GM11168 (cell line): ENCODE data around the gene PAGE2.
"Not testable (repeated sequence)": the region's sequence is repeated elsewhere in the genome, so short reads cannot be mapped to it uniquely, and the experiment has no call there.

Experiments used
- in situ Hi-C: fragments of 300-500 bp; cut with MboI; formaldehyde crosslinking; loops from one replicate; pipeline ENCODE4 v1.12.0; 2022; ENCODE audit warnings: low sequenced_read_pairs; ENCODE audit not compliant: unreplicated experiment

The PAGE2 gene, protein sequence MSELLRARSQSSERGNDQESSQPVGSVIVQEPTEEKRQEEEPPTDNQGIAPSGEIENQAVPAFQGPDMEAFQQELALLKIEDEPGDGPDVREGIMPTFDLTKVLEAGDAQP

DNA sequence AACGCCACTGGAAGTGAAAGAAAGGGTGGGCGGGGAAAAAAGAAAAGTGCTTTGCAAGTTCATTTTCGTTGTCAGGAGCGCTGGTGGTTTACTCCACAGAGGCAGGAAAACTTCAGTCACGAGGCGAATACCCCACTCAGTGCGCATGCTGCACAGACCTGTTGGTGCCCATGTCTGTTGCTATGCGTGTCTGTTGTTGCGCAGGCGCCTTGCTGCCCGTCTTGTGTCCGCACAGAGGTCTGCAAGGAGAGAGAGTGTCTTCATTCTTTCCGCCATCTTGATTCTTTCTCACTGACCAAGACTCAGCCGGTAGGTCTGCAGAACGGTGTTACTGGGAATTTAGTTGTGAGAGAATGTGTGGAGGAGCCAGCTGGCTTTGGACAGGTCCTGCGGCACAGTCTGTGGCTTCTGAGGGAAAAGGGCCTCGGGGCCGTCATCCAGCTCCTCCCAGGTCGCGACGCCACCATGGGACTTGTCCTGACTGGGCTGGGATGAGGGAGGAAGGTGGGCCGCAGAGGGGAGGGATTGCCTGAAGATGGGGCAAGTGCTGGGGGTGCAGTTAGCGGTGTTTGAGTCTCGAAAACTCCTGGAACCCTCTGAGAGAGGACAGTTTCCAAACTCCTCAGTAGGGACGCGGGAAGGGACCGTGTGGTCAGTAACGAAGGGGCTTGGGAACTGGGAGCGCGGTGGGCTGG lies at the start of gene PAGE2:
TSS of gene PAGE2 (plus strand) at position 224 of the 695 bp plus-strand sequence. CDS start 1,003 bp downstream, outside the sequence.
- in situ Hi-C loops = no loop called here

DNA sequence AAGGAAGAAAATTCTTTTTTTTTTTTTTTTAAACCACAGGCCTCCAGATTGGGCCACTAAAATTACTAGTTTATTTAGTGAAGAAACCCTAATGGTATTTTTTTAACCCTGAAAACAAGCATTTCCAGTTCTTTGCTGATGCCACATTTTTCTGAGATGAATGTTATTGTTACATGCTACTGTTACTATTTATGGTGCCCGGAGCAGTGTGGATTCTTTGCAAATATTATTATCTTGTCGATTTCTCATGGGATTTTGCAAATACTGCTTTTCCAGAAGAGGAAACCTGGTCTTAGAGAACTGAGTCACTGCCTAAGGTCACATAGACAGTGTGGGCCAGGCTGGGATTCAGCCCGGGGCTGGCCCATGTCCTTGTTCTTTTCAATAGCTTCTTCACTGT lies 49.3 kb upstream of the PAGE2 start:
- in situ Hi-C loops = no loop called here

DNA sequence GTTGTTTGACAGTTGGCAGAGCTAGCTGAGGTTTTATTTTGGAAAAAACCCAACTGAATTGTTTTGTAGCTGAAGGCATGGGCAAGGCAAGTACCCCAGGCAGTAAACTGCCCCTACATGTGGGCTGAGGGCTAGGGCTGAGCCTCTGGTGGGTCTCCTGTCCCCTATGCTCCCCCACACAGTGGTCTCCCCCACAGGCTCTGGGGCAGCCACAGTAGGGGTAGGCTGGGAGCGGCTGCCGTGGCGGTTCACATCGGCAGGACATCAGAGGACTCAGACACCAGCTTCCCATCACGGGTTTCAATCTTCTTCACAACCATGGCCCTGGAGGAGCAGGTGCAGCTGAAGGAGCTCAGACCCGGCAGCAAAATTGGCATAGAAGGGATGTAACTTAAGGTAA lies 47.3 kb upstream of the PAGE2 start:
- in situ Hi-C loops = no loop called here

DNA sequence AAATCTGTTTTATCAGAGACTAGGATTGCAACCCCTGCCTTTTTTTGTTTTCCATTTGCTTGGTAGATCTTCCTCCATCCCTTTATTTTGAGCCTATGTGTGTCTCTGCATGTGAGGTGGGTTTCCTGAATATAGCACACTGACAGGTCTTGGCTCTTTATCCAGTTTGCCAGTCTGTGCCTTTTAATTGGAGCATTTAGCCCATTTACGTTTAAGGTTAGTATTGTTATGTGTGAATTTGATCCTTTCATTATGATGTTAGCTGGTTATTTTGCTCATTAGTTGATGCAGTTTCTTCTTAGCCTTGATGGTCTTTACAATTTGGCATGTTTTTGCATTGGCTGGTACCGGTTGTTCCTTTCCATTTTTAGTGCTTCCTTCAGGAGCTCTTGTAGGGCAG lies 38.2 kb upstream of the PAGE2 start:
- in situ Hi-C loops = not testable (repeated sequence)

DNA sequence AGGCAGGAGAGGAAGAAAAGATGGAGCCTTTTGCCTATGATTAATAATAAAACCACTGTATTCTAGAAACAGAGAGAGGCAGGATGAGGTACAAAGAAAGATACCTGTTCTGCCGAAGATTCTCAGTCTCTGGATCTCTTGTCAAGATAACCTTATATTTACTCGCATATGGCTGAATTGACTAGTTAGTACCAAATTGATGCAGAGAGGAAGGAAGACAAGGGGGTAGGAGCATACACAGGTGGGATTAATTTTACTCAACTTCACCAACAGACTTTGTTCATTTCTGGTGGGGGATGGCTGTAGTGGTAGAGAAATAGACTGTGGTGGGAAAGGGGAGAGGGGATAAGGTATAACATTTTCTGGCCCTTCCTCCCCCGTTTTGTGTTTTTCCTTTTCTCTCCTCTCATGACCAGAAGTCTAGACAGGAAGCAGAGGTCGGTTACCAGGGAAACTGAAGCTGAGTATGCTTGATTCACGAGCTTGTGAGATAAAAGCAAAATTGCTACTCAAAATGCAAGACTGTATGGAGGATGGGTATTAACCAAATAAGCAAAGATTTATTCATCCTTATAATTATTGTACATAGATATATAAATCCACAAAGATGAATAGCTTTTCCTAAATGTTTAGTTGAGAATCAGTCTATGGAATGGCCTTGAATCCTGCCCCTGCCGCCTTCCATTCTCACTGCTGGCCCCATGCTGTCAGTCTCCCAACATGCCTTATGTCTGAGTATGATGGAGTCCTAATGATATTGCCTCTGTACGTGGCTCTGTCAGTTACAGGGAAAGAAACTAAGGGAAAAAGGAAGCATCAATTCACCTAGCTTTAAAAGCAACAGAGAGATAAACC lies 31.8 kb upstream of the PAGE2 start:
- in situ Hi-C loops = no loop called here

DNA sequence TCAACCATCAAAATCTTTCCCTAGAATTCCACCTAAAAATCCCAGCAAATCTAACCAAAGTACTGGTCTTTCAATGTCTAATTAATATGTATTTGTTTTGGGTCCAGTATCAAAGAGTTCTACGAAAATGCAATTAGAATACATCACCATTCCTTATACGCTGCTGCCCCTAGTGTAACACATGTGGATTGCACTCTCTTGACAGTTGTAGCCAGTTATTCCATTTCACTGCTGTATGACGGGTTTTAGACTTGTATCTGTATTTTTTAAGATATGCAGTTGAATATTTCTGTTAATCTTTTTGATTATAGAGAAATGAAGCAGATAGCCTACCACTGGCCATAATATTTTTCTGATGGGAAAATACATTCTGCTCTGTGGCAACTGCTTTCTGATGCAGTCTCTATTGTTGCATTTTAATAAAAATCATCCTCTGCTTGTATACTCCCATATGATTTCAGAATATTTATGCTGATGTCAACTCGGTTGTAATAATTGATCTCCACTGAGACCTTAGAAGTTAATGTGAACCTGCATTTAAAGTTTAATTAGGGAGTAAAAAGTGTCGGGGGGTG lies 31.1 kb upstream of the PAGE2 start:
- in situ Hi-C loops = no loop called here

DNA sequence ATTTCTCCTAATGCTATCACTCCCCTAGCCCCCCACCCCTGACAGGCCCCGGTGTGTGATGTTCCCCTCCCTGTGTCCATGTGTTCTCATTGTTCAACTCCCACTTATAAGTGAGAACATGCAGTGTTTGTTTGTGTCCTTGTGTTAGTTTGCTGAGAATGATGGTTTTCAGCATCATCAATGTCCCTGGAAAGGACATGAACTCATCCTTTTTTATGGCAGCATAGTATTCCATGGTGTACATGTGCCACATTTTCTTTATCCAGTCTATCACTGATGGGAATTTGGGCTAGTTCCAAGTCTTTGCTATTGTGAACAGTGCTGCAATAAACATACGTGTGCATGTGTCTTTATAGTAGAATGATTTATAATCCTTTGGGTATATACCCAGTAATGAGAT lies 21.6 kb upstream of the PAGE2 start:
- in situ Hi-C loops = not testable (repeated sequence)

DNA sequence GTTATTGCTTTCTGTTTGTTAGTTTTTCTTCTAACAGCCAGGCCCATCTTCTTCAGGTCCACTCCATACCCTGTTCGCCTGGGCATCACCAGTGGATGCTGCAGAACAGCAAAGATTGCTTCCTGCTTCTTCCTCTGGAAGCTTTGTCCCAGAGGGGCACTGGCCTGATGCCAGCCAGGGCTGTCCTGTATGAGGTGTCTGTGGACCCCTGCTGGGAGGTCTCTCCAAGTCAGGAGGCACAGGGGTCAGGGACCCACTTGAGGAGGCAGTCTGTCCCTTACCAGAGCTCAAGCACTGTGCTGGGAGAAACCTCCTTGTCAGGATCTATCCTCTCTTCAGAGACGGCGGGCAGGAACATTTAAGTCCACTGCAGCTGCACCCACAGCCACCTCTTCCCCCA lies 16.5 kb upstream of the PAGE2 start:
- in situ Hi-C loops = no loop called here

DNA sequence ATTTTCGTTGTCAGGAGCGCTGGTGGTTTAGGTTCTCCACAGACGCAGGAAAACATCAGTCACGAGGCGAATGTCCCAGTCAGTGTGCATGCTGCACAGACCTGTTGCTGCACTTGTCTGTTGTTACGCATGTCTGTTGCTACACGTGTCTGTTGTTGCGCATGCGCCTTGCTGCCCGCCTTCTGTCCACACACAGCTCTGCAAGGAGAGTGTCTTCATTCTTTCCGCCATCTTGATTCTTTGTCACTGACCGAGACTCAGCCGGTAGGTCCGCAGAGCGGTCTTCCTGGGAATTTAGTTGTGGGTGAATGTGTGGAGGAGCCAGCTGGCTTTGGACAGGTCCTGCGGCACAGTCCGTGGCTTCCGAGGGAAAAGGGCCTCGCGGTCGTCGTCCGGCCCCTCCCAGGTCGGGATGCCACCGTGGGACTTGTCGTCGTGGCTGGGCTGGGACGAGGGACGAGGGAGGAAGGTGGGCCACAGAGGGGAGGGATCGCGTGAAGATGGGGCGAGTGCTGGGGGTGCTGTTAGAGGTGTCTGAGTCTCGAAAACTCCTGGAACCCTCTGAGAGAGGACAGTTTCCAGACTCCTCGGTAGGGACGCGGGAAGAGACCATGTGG lies 13.9 kb upstream of the PAGE2 start, which contains the start of gene PAGE2B:
TSS of gene PAGE2B (plus strand) at position 180 of the 617 bp plus-strand sequence. CDS start 1,012 bp downstream, outside the sequence.
- in situ Hi-C loops = no loop called here

DNA sequence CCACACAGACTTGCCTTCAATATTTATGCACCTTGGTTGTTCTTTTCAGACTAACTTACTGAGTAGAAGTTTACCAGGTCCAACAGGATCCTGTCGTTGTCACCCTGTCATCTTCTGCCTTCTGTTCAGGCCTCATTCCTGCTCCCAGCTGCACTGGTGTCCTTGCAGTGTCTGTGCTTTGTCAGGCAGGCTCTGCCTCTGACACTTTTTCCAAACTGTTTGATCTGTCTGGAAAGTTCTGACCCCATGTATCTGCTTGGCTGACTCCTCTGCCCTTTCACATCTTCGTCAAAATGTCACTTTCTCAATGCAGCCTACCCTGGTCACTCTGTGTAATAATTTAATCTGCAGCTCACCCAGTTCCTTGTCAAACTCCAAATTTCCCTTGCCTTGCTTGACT lies 9.9 kb downstream of the PAGE2 start:
- in situ Hi-C loops = no loop called here

DNA sequence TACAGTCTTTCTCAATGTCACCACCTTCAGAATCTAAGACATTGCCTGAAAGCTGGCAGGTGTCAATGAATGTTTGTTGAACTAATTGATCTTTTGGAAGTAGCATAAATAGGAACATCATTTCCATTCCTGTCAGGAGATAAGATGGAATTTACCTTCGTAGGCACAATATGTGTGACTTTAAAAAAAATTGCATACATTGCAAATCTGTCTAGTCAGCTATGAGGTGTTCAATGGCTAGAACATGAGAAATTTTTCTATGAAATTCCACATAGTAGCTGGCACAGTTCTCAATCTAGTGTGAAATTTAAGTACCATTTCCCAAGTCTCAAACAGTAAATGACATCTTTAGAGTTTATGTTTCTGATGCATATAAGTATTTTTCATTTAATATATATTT lies 10.3 kb downstream of the PAGE2 start:
- in situ Hi-C loops = no loop called here

DNA sequence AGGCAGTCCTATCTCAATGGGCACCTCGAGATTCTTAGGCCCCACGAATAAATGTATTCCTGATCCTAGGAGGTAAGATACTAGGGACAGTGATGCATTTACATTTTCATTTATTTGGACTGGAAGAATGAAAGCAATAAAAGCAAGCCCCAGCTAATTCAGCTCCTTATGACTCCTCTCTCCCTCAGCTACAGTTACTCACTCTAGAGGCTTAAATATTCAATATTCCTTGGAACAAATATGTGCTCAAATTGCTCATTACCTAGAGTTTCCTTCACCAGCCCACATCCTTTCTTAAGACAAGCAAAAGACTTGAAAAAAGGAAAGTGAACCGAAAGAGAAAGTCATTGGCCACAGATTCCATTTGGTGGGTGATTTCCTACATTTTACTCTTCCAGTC lies 13.9 kb downstream of the PAGE2 start:
- in situ Hi-C loops = no loop called here

DNA sequence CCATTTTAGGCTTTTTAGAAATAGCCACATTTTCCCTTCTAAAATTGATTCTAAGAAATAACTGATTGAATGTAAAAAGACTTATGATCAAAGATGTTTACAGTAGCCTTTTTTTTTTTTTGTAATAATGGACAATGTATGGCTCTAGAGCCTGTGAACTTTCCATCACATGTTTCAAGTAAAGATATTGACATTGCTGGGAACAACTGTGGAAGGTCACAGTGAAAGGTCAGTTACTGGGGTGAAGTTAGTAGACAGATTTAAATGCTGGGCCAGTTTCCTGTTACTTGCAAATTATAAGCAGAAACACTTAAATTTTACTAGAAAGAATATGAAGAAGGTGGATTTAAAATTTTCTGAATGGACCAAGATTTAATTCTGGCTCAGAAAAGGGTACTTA lies 18.4 kb downstream of the PAGE2 start:
- in situ Hi-C loops = no loop called here

DNA sequence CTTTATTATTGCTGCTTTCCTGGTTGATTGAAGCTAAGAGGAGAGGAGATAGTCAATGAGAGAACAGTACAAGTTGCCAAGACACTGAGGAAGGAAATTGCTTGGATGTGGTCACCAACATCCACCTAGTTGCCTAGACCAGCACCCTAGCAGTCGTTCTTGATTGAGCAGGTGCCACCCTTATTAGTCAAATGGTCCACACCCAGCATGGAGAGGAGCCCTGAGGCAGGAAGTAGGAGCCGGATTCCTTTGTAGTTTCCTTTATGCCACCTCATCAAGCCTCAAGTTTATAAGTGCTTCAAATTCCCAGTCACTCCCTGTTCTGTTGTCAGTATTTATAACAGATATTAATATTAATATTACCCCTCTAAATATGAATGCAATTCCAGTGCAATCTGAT lies 19.1 kb downstream of the PAGE2 start:
- in situ Hi-C loops = no loop called here

DNA sequence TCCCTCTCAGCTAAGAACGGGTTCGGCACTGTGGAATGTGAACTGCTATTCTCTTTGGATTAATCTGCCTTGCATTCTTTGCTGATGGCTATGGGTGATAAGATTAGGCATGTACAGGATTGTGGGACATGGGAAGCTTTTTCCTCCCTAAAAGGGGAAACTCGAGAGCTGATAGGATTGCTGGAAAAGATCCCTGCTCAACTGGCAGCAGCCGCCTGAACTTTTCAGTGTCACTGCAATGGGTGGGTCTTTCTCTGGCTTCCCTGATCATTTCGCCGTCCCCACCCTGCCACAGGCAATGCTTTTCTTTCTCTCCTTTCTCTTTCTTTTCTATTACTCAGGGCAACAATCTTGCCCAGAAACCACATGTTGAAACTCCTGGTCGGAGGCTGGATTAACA lies 20.5 kb downstream of the PAGE2 start:
- in situ Hi-C loops = no loop called here

DNA sequence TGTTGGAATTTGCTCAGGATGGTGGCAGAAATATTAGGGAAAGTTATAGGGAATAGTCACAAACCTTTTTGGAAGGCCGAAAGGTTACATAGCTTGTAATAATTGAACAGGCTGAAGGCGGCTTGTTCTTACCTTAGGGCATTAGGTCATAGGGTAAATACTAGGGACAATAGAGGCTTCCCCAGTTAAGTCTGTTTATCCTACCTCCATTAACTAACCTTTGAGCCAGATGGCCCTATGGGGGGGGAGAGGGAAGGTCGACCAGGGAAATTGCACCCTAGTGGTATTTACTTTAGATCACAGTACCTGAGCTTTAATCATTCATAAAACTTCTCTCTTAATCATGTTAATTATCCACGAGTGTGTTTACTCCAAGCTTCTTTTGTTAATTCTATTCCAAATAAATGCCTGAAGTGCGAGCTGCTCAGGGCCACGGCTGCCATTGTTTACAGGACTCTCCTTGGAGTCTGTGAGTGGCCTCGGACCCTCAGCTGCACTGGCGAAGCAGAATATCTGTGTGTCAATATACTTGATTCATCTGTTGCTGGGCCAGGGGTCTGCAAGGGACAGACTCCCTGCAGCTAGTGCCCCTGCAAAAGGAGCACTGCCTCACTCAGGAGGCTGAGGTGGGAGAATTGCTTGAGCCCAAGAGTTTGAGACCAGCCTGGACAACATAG lies 22.9 kb downstream of the PAGE2 start:
- in situ Hi-C loops = no loop called here

DNA sequence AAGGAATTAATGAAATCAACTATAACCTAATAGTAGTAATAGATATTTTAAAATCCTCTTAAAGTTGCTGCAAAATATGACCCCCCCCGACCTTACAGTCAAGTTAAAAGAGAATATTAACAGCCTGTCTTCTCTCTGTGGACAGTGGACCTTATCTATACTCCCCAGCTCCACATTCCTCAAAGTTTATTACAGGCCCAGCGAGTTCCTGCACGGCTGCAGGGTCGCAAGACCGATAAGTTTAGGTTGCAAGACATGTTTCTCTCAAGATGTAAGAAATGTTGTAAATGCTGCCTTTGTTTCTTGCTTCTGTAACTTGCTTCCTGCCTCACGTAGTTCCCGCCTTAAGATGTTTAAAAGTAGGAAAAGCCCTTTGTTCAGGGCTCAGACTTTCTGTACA lies 27.8 kb downstream of the PAGE2 start:
- in situ Hi-C loops = not testable (repeated sequence)

DNA sequence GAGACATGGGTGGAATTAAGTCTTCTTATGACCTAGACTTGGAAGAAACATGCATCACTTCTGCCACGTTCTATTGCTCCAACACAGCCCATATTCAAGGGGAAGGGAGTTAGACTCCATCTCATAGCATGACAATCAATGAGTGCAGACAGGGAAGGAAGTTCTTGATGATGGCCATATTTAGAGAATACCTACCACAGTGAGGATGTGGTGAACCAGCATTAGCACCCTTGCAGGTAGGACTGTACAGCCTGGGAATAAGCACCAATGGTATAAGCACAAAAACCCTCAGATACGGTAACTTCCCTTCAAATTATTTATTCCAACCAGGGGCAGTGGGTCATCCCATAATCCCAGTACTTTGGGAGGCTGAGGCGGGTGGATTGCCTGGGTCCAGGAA lies 29.8 kb downstream of the PAGE2 start:
- in situ Hi-C loops = no loop called here

DNA sequence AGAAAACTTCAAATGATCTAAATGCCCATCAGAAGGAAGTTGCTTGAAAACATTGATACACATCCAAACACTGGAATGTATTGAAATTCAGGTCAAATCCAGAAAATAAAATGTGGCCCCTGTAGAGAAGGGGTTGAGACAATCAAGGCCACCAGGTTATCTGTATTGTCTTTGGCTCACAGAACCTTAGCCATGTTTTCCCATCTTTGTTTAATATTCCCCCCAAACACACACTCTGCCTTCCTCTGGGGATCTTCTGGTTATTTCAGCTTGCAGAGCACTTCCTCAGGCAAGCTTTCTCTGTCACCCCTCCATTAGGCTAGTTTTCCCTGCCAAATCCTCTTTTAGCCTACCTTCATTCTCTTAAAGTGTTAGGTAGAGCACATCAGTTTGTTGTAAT lies 30.5 kb downstream of the PAGE2 start:
- in situ Hi-C loops = no loop called here

DNA sequence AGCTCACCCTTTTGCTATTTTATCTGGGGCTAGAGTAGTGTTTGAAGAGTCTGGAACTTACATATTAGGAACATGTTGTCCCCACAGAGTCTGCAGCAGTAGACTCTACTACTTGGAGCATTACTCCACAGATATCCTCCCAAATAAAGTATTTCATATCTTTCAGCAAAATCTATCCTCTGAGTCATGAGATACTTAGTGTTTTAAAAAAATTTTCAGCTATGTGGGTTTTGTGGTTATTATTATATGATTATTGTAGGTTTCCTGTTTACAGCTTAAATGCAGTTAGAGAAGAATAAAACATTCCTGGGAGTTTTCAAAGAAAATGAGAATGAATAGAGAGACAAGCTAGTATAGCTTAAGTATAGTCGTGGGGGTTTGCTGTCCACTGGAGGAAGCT lies 30.9 kb downstream of the PAGE2 start:
- in situ Hi-C loops = no loop called here
